Immature natural killer cell (primary cell): ENCODE measurements around the gene MPIG6B. TPM values are rescaled to one million over a fixed set of nuclear protein-coding genes. Genes with fewer than 3 reads are reported as not detected.
A peak's percentile ranks its signal among the peaks of the same experiment; 100 is the strongest.

Experiments
- DNase-seq, 3 donors: peaks; one replicate each; pipeline ENCODE4 v3.0.0; 2022; ENCODE audit warnings: mixed read lengths in 1 of 3
- H3K27ac Mint-ChIP-seq, 6 donors: one replicate each; pipeline ENCODE4 v1.8.0; 2020; ENCODE audit warnings: mixed read lengths in 6 of 6, mild to moderate bottlenecking in 5 of 6, inconsistent platforms in 4 of 6, moderate library complexity in 3 of 6
- H3K27me3 Mint-ChIP-seq, 3 donors: one replicate each; pipeline ENCODE4 v1.8.0; 2020 to 2021; ENCODE audit warnings: low read depth in 3 of 3, mild to moderate bottlenecking in 3 of 3, mixed read lengths in 3 of 3, moderate library complexity in 3 of 3, inconsistent platforms in 1 of 3
- H3K36me3 Mint-ChIP-seq, 3 donors: one replicate each; pipeline ENCODE4 v1.8.0; 2020; ENCODE audit warnings: mixed read lengths in 3 of 3, inconsistent platforms in 2 of 3, mild to moderate bottlenecking in 2 of 3
- H3K4me1 Mint-ChIP-seq, 2 donors: one replicate each; pipeline ENCODE4 v1.8.0; 2020; ENCODE audit warnings: inconsistent platforms in 2 of 2, mild to moderate bottlenecking in 2 of 2, mixed read lengths in 2 of 2, moderate library complexity in 1 of 2
- H3K4me3 Mint-ChIP-seq, 5 donors: one replicate each; pipeline ENCODE4 v1.8.0; 2020; ENCODE audit warnings: mild to moderate bottlenecking in 5 of 5, mixed read lengths in 5 of 5, inconsistent platforms in 3 of 5, moderate library complexity in 3 of 5
- H3K9me3 Mint-ChIP-seq, 6 donors: one replicate each; pipeline ENCODE4 v1.8.0; 2020; ENCODE audit warnings: mild to moderate bottlenecking in 6 of 6, mixed read lengths in 6 of 6, inconsistent platforms in 4 of 6, moderate library complexity in 3 of 6
- polyA plus RNA-seq, 3 donors: library from polyadenylated mRNA; unstranded; fragments of 300-500 nt; fragmentation: Illumina TruSeq; gene quantifications; one replicate each; pipeline ENCODE4 v1.2.3, GENCODE V29; 2021

MPIG6B gene
- polyA plus RNA-seq, 3 donors from 2014 or later: 2.6 to 10.9 (median 6.3) TPM

GRCh38 chr6:31763619-31763940 lies 40.4 kb downstream of the MPIG6B start:
- H3K4me3 Mint-ChIP-seq: no peak overlapping the region

GRCh38 chr6:31764198-31764597 lies 41.0 kb downstream of the MPIG6B start:
- peaks cover 0 to 1% (median 0%) of the 10 kb centered on the region in 3 donors for H3K27me3 Mint-ChIP-seq
- peak overlapping the region in 1 of 6 donors; percentile 55 for H3K27ac Mint-ChIP-seq
- no peak overlapping the region for H3K4me3 Mint-ChIP-seq
- H3K36me3 Mint-ChIP-seq: peaks cover 12 to 24% (median 13%) of the 10 kb centered on the region in 3 donors
- peaks cover 0 to 1% of the 10 kb centered on the region in 2 donors for H3K4me1 Mint-ChIP-seq
- H3K9me3 Mint-ChIP-seq: no peaks in the 10 kb centered on the region
- no peak for DNase-seq

More at GRCh38 chr6:31763619-31763940, 40.4 kb downstream of the MPIG6B start:
- peaks cover 12 to 30% (median 16%) of the 10 kb centered on the region in 3 donors for H3K36me3 Mint-ChIP-seq
- no peaks in the 10 kb centered on the region for H3K4me1 Mint-ChIP-seq
- peaks cover 0 to 1% (median 0%) of the 10 kb centered on the region in 3 donors for H3K27me3 Mint-ChIP-seq
- peak overlapping the region in 1 of 6 donors; percentile 82 for H3K27ac Mint-ChIP-seq
- no peak for DNase-seq
- no peaks in the 10 kb centered on the region for H3K9me3 Mint-ChIP-seq

GRCh38 chr6:31765559-31765909 lies 42.4 kb downstream of the MPIG6B start:
- H3K27me3 Mint-ChIP-seq: peaks cover 0 to 1% (median 0%) of the 10 kb centered on the region in 3 donors
- H3K27ac Mint-ChIP-seq: no peak overlapping the region
- H3K4me1 Mint-ChIP-seq: peaks cover 7 to 8% of the 10 kb centered on the region in 2 donors
- no peak for DNase-seq
- H3K36me3 Mint-ChIP-seq: peaks cover 5 to 14% (median 8%) of the 10 kb centered on the region in 3 donors
- H3K4me3 Mint-ChIP-seq: no peak overlapping the region
- H3K9me3 Mint-ChIP-seq: no peaks in the 10 kb centered on the region

- Mint-ChIP-seq H3K4me3 (no peak overlapping the region), H3K4me1 (peaks cover 9 to 10% of the 10 kb centered on the region in 2 donors), H3K27ac (no peak overlapping the region), H3K9me3 (no peaks in the 10 kb centered on the region), H3K36me3 (peaks cover 0 to 8% (median 3%) of the 10 kb centered on the region in 3 donors), H3K27me3 (peaks cover 0 to 1% (median 0%) of the 10 kb centered on the region in 3 donors)
- no peak for DNase-seq
These were observed 43.0 kb downstream of the MPIG6B start for GRCh38 chr6:31765910-31766794.

- H3K36me3 Mint-ChIP-seq: peaks cover 0 to 3% (median 3%) of the 10 kb centered on the region in 3 donors
- no peak for DNase-seq
- no peak overlapping the region for H3K4me3 Mint-ChIP-seq
- H3K4me1 Mint-ChIP-seq: peaks cover 14 to 17% of the 10 kb centered on the region in 2 donors
- peaks cover 0 to 1% (median 0%) of the 10 kb centered on the region in 3 donors for H3K27me3 Mint-ChIP-seq
- no peaks in the 10 kb centered on the region for H3K9me3 Mint-ChIP-seq
- H3K27ac Mint-ChIP-seq: no peak overlapping the region
These were observed 44.0 kb downstream of the MPIG6B start for GRCh38 chr6:31767096-31767645.

- peaks cover 20 to 28% of the 10 kb centered on the region in 2 donors for H3K4me1 Mint-ChIP-seq
- H3K27me3 Mint-ChIP-seq: peaks cover 0 to 2% (median 1%) of the 10 kb centered on the region in 3 donors
- peak overlapping the region in 2 of 6 donors; percentile 28 to 49 for H3K27ac Mint-ChIP-seq
- H3K9me3 Mint-ChIP-seq: no peaks in the 10 kb centered on the region
- no peaks in the 10 kb centered on the region for H3K36me3 Mint-ChIP-seq
- DNase-seq: no peak
- H3K4me3 Mint-ChIP-seq: no peak overlapping the region
These were observed 45.4 kb downstream of the MPIG6B start for GRCh38 chr6:31768363-31769257.

- peaks cover 0 to 2% (median 1%) of the 10 kb centered on the region in 3 donors for H3K27me3 Mint-ChIP-seq
- H3K4me1 Mint-ChIP-seq: peaks cover 20 to 28% of the 10 kb centered on the region in 2 donors
- no peak overlapping the region for H3K4me3 Mint-ChIP-seq
- H3K9me3 Mint-ChIP-seq: no peaks in the 10 kb centered on the region
- no peaks in the 10 kb centered on the region for H3K36me3 Mint-ChIP-seq
- peak; percentile 80 to 83 (median 83) for DNase-seq
- H3K27ac Mint-ChIP-seq: peak overlapping the region in 5 of 6 donors; percentile 10 to 66 (median 40)
These were observed 46.7 kb downstream of the MPIG6B start for GRCh38 chr6:31769684-31770371.

- Mint-ChIP-seq H3K36me3 (no peaks in the 10 kb centered on the region), H3K4me3 (peak overlapping the region in 1 of 5 donors; percentile 54), H3K4me1 (peaks cover 20 to 33% of the 10 kb centered on the region in 2 donors), H3K27me3 (peaks cover 1 to 2% (median 2%) of the 10 kb centered on the region in 3 donors), H3K27ac (peak overlapping the region in 4 of 6 donors; percentile 11 to 81 (median 69)), H3K9me3 (no peaks in the 10 kb centered on the region)
- DNase-seq: no peak
These were observed 47.7 kb downstream of the MPIG6B start for GRCh38 chr6:31770860-31771259.

GRCh38 chr6:31771992-31772358 lies 48.8 kb downstream of the MPIG6B start:
- Mint-ChIP-seq H3K4me3 (peak overlapping the region in 4 of 5 donors; percentile 38 to 69 (median 57)), H3K4me1 (peaks cover 21 to 39% of the 10 kb centered on the region in 2 donors), H3K27ac (peak overlapping the region in 2 of 6 donors; percentile 31 to 50), H3K27me3 (peaks cover 0 to 2% (median 2%) of the 10 kb centered on the region in 3 donors), H3K9me3 (no peaks in the 10 kb centered on the region), H3K36me3 (no peaks in the 10 kb centered on the region)
- no peak for DNase-seq

- peaks cover 0 to 2% (median 2%) of the 10 kb centered on the region in 3 donors for H3K27me3 Mint-ChIP-seq
- no peak for DNase-seq
- no peaks in the 10 kb centered on the region for H3K9me3 Mint-ChIP-seq
- H3K36me3 Mint-ChIP-seq: no peaks in the 10 kb centered on the region
- peak overlapping the region in 2 of 6 donors; percentile 2 to 66 for H3K27ac Mint-ChIP-seq
- H3K4me1 Mint-ChIP-seq: peaks cover 23 to 40% of the 10 kb centered on the region in 2 donors
- no peak overlapping the region for H3K4me3 Mint-ChIP-seq
These were observed 52.0 kb downstream of the MPIG6B start for GRCh38 chr6:31775184-31775583.

- no peak for DNase-seq
- Mint-ChIP-seq H3K27ac (peak overlapping the region in 4 of 6 donors; percentile 2 to 66 (median 44)), H3K4me3 (peak overlapping the region in 2 of 5 donors; percentile 17 to 38), H3K4me1 (peaks cover 23 to 40% of the 10 kb centered on the region in 2 donors), H3K36me3 (peaks cover 0 to under 1% (median 0%) of the 10 kb centered on the region in 3 donors), H3K27me3 (peaks cover 0 to 2% (median 2%) of the 10 kb centered on the region in 3 donors), H3K9me3 (no peaks in the 10 kb centered on the region)
These were observed 52.7 kb downstream of the MPIG6B start for GRCh38 chr6:31775633-31776484.
